Esophagus muscularis mucosa (tissue), 4 donors: ENCODE results near the gene SLCO4A1. TPM values are rescaled to one million over a fixed set of nuclear protein-coding genes. Genes with fewer than 3 reads are reported as not detected.

ENCODE experiments used
- DNase-seq: peaks from one replicate; pipeline ENCODE4 v3.0.0-alpha.2; 2017; ENCODE audit errors: extremely low spot score
- H3K27ac ChIP-seq, 4 donors: fragments of 200-600 bp; sonication (generic); replicated peaks in 1 of 4; 1 replicate in 3 of 4; 2 replicates in 1 of 4; pipeline ENCODE4 v1.5.1; 2016 to 2019; ENCODE audit warnings: mild to moderate bottlenecking in 1 of 4
- H3K27me3 ChIP-seq, 4 donors: fragments of 200-600 bp; sonication (generic); one replicate each; pipeline versions ENCODE4 v1.5.1 to v1.6.0; 2016 to 2019
- H3K36me3 ChIP-seq, 4 donors: fragments of 200-600 bp; sonication (generic); one replicate each; pipeline ENCODE4 v1.5.1; 2016 to 2019
- H3K4me1 ChIP-seq, 4 donors: fragments of 200-600 bp; sonication (generic); one replicate each; pipeline ENCODE4 v1.5.1; 2016 to 2019
- H3K4me3 ChIP-seq, 4 donors: fragments of 200-600 bp; sonication (generic); 1 replicate in 2 of 4; 2 replicates in 2 of 4; pipeline ENCODE4 v1.5.1; 2016 to 2019; ENCODE audit warnings: mild to moderate bottlenecking in 4 of 4, moderate library complexity in 1 of 4
- H3K9me3 ChIP-seq, 4 donors: fragments of 200-600 bp; sonication (generic); 1 replicate in 3 of 4; 2 replicates in 1 of 4; pipeline ENCODE4 v1.5.1; 2016 to 2019
- CTCF ChIP-seq, 3 experiments: fragments of 200-600 bp in 2 of 3; fragments of 450-650 bp in 1 of 3; sonication (generic) in 2 of 3; IDR thresholded peaks; one replicate each; pipeline ENCODE4 v1.5.1; 2017 to 2019; ENCODE audit warnings: antibody characterized with exemption in 3 of 3, mild to moderate bottlenecking in 2 of 3, moderate library complexity in 1 of 3
- EP300 ChIP-seq: sonication (generic); formaldehyde crosslinking; IDR thresholded peaks from one replicate; pipeline ENCODE4 v1.6.1; 2017; ENCODE audit warnings: antibody characterized with exemption
- POLR2A ChIP-seq: fragments of 450-650 bp; IDR thresholded peaks from one replicate; pipeline ENCODE4 v1.6.1; 2017; ENCODE audit warnings: antibody characterized with exemption, moderate library complexity, mild to moderate bottlenecking, low read depth
- POLR2AphosphoS5 ChIP-seq, 2 donors: sonication (generic); formaldehyde crosslinking; IDR thresholded peaks; one replicate each; pipeline ENCODE4 v1.6.1; 2017; ENCODE audit warnings: antibody characterized with exemption in 2 of 2
- WGBS: methylation state at CpG from one replicate; pipeline ENCODE4 v1.1.5; 2018; 5-methylcytosine and 5-hydroxymethylcytosine counted together
- intact Hi-C: fragments of 100-400 bp; cut with DNase I; formaldehyde crosslinking; loops from one replicate; pipeline ENCODE4 v1.15.1; 2023
- total RNA-seq, 4 donors: library from RNA; depleted of rRNA; stranded (reverse); fragments of >200 nt; gene quantifications; one replicate each; pipeline versions ENCODE4 v1.1.0 to v1.2.1, GENCODE V29; 2016

Gene SLCO4A1
- total RNA-seq, 4 donors from 2014 or later = 10.0 to 42.4 (median 30.1) TPM

- peaks cover 2 to 58% (median 34%) of the 10 kb centered on the region in 4 donors for H3K27me3 ChIP-seq
Measured at GRCh38 chr20:62712606-62713005, 70.3 kb downstream of the SLCO4A1 start.

GRCh38 chr20:62714006-62714405 lies 71.7 kb downstream of the SLCO4A1 start:
- Histone ChIP-seq H3K36me3 (no peaks in the 10 kb centered on the region), H3K4me1 (peaks cover 10 to 43% (median 32%) of the 10 kb centered on the region in 4 donors), H3K27ac (peak overlapping the region in 2 of 4 donors; percentile 34 to 57), H3K4me3 (no peak overlapping the region), H3K27me3 (peaks cover 0 to 56% (median 23%) of the 10 kb centered on the region in 4 donors), H3K9me3 (no peaks in the 10 kb centered on the region)
- no peak for DNase-seq
- intact Hi-C loops = no loop called here
- WGBS = 88% methylated on average over 10 of the region's 10 CpGs
- no peak for TF ChIP-seq POLR2AphosphoS5 (IDR thresholded peaks at IDR 0.05)
- no peak for TF ChIP-seq EP300
- TF ChIP-seq CTCF (IDR thresholded peaks at IDR 0.05) = no peak
- no peak for TF ChIP-seq POLR2A

More at GRCh38 chr20:62712606-62713005, 70.3 kb downstream of the SLCO4A1 start:
- no peak overlapping the region for H3K4me3 ChIP-seq
- TF ChIP-seq EP300 (no peak), POLR2A (no peak), CTCF (IDR thresholded peaks at IDR 0.05) (no peak), POLR2AphosphoS5 (IDR thresholded peaks at IDR 0.05) (no peak)
- H3K9me3 ChIP-seq = no peaks in the 10 kb centered on the region
- H3K36me3 ChIP-seq = no peaks in the 10 kb centered on the region
- DNase-seq = no peak
- peaks cover 13 to 57% (median 43%) of the 10 kb centered on the region in 4 donors for H3K4me1 ChIP-seq
- WGBS = 82% methylated on average over 4 of the region's 8 CpGs
- intact Hi-C loops = no loop called here
- peak overlapping the region in 2 of 4 donors; percentile 34 to 57 for H3K27ac ChIP-seq

- WGBS = 93% methylated on average over 6 of the region's 6 CpGs
- Histone ChIP-seq H3K4me1 (peaks cover 8 to 35% (median 28%) of the 10 kb centered on the region in 4 donors), H3K4me3 (no peak overlapping the region), H3K27ac (no peak overlapping the region), H3K27me3 (peaks cover 0 to 48% (median 15%) of the 10 kb centered on the region in 4 donors), H3K9me3 (peaks cover 0 to under 1% (median 0%) of the 10 kb centered on the region in 4 donors), H3K36me3 (no peaks in the 10 kb centered on the region)
- intact Hi-C loops = no loop called here
- TF ChIP-seq EP300 = no peak
- no peak for TF ChIP-seq POLR2A
- no peak for TF ChIP-seq POLR2AphosphoS5 (IDR thresholded peaks at IDR 0.05)
- TF ChIP-seq CTCF (IDR thresholded peaks at IDR 0.05) = no peak
- DNase-seq = no peak
Measured at GRCh38 chr20:62714799-62715198, 72.5 kb downstream of the SLCO4A1 start.

GRCh38 chr20:62715201-62715600 lies 72.9 kb downstream of the SLCO4A1 start:
- H3K27me3 ChIP-seq = peaks cover 0 to 44% (median 11%) of the 10 kb centered on the region in 4 donors
- H3K36me3 ChIP-seq = no peaks in the 10 kb centered on the region
- intact Hi-C loops = no loop called here
- H3K27ac ChIP-seq = no peak overlapping the region
- DNase-seq = no peak
- H3K4me3 ChIP-seq = no peak overlapping the region
- peaks cover 0 to 4% (median under 1%) of the 10 kb centered on the region in 4 donors for H3K9me3 ChIP-seq
- 75% methylated on average over 10 of the region's 10 CpGs for WGBS
- TF ChIP-seq POLR2A = no peak
- peaks cover 8 to 34% (median 28%) of the 10 kb centered on the region in 4 donors for H3K4me1 ChIP-seq

- peaks cover 0 to 13% (median 8%) of the 10 kb centered on the region in 4 donors for H3K9me3 ChIP-seq
- H3K27ac ChIP-seq = no peak overlapping the region
- intact Hi-C loops = no loop called here
- no peaks in the 10 kb centered on the region for H3K36me3 ChIP-seq
- no peak for TF ChIP-seq POLR2A
- TF ChIP-seq CTCF (IDR thresholded peaks at IDR 0.05) = no peak
- TF ChIP-seq POLR2AphosphoS5 (IDR thresholded peaks at IDR 0.05) = no peak
- TF ChIP-seq EP300 = no peak
- 76% methylated on average over 24 of the region's 30 CpGs for WGBS
- peaks cover 0 to 32% (median under 1%) of the 10 kb centered on the region in 4 donors for H3K27me3 ChIP-seq
- H3K4me3 ChIP-seq = no peak overlapping the region
- H3K4me1 ChIP-seq = peaks cover 8 to 30% (median 26%) of the 10 kb centered on the region in 4 donors
- no peak for DNase-seq
Measured at GRCh38 chr20:62716198-62716940, 74.1 kb downstream of the SLCO4A1 start.
